GM19438 (cell line): ENCODE results near the gene ADGRA1.
"Not testable (repeated sequence)": the region's sequence is repeated elsewhere in the genome, so short reads cannot be mapped to it uniquely, and the experiment has no call there.

Source experiments
- ATAC-seq: cut with Tn5 transposase; IDR thresholded peaks from one replicate; pipeline ENCODE4 v1.9.1; 2021; ENCODE audit warnings: low read depth; ENCODE audit not compliant: unreplicated experiment

Gene ADGRA1

GRCh38 chr10:133174689-133175263, 87.1 kb downstream of the ADGRA1 start:
- no peak for ATAC-seq

- not testable (repeated sequence) for ATAC-seq
These were observed 87.9 kb downstream of the ADGRA1 start for GRCh38 chr10:133175624-133176023.

- ATAC-seq, result no peak
These were observed 88.8 kb downstream of the ADGRA1 start for GRCh38 chr10:133176546-133176945.

DNA sequence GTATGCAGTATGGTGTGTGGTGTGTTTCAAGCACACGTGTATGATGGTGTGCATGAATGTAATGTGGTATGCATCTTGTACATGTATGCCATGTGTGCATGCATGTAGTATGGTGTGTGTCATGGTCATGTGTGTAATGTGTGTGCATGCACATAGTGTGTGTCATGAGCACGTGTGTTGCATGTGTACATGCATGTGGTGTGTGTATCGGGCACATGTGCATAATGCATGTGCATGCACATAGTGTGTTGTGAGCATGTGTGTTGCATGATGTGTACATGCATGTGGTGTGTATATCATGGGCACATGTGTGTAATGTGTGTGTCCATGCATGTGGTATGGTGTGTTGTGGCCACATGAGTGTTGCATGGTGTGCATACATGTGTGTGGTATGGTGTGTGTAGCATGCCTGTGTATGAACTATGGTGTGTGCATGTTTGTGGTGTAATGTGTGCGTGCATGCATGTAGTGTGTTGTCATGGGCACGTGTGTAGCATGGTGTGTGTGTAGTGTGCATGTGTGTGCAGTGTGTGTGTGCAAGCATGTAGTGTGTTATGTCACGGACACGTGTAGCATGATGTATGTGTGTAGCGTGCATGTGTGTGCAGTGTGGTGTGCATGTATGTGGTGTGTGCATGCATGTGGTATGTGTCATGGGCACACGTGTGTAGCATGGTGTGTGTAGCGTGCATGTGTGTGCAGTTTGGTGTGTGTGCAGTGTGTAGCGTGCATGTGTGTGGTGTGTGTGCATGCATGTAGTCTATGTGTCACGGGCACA, 89.8 kb downstream of the ADGRA1 start:
- no peak for ATAC-seq

DNA sequence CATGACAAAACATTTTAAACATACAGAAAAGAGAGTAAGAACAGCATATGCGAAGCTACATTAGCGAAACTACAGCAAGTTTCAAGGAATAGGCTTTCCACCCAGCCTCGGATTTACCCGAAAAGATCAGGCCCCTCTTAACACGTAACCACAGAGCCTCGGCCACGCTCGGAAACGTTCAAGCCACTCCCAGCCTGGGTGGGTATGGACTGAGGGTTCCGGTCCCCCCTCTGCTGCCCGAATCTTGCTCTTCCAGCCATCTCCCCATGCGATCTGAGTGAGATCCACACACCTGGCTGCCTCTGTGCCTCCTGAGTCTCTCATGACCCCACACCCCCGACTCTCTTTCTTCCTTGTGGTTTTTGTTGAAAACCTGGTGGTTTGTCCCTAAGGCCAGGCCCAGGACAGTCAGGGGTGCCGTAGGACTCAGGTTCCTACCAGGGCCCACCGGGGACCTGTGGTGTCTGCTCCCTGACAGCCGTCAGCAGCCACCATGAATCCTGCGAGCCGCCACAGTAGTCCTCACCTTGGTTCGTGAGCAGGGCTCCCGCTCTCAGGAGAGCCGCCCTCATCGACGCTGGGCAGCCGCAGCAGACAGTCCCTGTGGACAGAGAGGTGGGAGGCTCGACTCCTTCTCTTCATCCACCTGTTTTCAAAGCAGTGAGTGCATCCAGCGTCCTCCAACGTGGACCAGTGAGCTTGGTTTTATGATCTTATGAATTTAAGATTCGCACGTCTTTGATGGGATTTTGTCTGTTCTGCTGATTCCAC, 90.8 kb downstream of the ADGRA1 start:
- no peak for ATAC-seq

- ATAC-seq, result no peak
These were observed 91.4 kb downstream of the ADGRA1 start for GRCh38 chr10:133179128-133179520.

DNA sequence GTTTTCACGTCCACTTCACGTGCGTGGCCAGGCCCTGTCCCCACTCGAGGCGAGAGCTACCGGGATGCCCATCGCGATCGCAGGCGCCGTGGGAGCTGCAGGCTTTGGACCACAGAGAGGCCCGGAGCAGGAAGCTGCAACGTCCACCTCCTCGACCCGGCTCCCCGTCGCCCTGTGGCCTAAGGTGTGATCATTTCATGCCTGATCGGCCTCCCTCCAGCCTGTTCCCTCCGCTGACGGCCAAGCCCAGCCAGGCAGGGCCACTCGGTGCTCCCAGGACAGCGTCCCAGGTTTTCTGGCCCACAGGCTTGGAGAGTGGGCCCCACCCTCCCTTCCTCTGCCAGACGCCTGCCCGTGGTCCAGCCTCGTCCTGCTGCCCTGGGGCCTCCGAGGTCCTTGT, 91.9 kb downstream of the ADGRA1 start:
- ATAC-seq, result no peak

- no peak for ATAC-seq
These were observed 92.7 kb downstream of the ADGRA1 start for GRCh38 chr10:133180192-133180964.

DNA sequence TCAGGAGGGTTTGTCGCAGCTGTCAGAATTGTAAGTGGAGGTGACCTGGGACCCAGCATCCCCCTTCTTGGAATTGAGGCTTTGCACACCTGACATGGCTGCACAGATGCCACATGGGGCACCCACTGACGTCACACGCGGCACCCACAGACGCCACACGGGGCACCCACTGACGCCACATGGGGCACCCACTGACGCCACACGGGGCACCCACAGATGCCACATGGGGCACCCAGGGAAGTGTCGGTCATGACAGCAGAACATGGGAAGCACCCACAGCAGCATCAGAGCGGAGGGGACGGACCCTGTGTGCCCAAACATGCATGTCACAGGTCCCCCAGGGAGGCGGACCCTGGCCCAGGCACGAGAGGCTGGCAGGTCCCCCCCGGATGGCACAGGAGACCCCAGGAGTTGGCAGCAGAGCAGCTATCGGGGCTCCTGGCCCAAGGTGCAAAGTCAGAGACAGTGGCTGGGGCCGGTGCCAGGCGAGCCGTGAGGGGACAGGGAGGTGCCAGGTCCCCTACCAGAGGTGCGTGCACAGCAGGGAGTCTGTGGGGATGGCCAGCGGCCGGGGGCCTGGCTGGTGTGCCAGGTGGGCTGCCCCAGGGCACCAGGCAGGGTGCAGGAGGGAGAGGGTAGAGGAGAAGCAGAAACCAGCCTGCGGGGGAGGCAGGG, 93.4 kb downstream of the ADGRA1 start:
- no peak for ATAC-seq
